Renal pelvis (tissue), 4 donors: ENCODE measurements around the gene CXCL3. TPM values are rescaled to one million over a fixed set of nuclear protein-coding genes. Genes with fewer than 3 reads are reported as not detected.

Experiments used
- DNase-seq: peaks from one replicate; pipeline ENCODE4 v3.0.0-alpha.2; 2013
- polyA plus RNA-seq, 3 donors: library from polyadenylated mRNA; unstranded; fragments of 120-200 nt; gene quantifications; one replicate each; pipeline ENCODE4 v1.2.1, GENCODE V29; 2013; ENCODE audit not compliant: insufficient read length in 3 of 3

The CXCL3 gene
- polyA plus RNA-seq, 3 donors = 0.36 TPM; not detected in 2

DNA sequence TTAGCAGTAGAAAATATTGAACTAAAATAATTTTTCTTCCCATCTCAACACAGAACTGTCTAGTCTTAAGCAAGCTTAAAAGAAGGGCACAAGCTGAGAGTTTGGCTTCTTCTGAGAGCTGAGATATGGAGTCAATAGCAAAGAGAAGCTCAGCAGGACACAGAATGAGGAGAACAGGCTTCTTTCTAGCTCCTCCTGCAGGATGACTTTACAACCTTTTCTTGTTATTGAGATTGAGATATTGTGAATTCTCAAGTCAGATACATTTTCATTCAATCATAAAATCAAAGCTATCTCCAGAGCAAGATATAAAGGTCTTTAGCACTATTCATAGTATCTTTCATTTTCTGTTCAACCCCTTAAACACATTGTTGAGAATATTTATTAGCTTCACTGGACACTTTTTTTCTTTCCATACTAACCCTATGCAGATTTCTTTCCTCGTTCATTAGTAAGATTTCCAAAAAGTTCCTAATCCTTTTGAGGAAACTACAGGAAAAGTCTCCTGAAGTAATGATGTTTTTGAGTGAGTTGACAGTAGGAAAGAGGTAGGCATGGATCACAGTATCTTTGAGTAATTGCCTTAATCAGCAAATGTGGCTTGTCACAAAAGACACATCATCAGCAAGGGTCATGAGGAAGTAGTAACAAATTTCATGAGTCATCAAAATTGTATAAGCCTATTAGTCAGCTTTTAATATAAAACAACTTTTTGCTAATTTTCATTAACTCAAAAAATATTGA, 17.8 kb upstream of the CXCL3 start:
- DNase-seq = no peak

DNA sequence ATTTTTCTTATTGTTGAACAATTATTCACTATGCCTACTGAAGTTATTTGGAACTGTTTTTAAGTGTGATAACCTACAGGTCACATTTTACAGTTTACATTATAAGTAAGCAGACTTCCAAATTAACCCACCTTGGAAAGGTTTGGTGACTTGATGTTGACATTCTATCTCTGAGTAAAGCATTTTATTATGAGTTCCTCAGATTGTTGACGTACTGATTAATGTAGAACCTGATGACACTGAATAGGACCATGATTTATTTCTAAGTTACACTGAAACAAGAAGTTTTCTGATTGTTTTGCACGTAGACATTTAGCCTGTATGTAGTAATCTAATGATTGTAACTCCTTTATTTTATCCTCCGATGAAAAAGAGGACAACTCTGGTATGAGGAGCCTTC, 17.0 kb upstream of the CXCL3 start:
- no peak for DNase-seq

DNA sequence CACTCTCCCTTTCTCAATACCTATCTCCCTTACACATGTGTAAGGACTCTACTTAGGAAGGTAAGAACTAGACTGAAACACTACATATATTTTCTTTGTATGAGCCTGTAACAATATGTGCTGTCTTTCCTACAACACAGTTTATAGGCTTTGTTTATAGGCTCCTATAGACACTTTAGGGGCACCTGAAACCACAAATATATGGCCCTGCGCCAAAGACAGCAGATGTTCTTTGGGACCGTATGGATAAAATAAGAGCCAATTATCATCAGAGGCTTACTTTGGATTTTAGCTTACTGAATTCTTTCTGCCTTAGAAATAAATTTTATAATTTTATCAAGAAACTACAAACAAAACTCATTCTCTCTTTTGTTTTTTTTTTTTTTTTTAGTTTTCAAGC, 16.6 kb upstream of the CXCL3 start:
- DNase-seq = no peak

DNA sequence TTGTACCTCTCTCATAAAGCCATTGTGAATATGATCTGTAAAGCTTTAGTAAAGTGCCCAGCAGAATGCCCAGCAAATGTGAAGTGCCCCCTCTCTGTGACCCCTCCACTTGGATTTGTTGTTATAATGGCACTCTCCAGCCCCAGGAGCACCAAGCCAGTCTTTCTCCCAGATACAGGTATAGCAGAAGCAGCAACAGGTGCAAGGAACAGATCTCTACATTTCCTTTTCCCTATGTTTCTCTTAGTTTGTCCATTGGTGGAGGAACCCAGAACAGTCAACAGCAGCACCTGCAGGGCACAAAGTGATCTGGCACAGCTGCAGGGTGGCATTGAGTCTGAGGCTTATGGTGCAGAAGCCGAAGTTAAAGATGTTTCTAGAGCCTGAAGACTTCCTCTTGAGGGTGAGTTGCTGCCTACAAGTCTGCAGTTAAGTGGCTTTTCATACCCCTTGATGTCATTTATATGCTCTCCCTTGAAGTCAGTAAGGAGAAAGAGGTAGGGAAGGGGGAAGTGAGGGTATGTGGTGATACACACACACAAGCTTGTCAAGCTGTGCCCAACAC, 16.1 kb upstream of the CXCL3 start:
- DNase-seq = no peak

DNA sequence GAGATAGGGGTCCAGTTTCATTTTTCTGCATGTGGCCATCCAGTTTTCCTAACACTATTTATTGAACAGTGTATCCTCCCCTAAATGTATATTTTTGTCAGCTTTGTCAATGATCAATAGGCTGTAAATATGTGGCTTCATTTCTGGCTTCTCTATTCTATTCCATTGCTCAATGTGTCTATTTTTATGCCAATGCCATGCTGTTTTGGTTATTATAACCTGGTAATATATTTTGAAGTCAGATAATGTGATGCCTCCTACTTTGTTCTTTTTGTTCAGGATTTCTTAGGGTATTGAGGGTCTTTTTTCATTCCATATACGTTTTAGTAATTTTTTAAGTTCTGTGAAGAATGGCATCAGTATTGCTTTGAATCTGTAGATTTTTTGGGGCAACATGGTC, 8.7 kb upstream of the CXCL3 start:
- DNase-seq = no peak

DNA sequence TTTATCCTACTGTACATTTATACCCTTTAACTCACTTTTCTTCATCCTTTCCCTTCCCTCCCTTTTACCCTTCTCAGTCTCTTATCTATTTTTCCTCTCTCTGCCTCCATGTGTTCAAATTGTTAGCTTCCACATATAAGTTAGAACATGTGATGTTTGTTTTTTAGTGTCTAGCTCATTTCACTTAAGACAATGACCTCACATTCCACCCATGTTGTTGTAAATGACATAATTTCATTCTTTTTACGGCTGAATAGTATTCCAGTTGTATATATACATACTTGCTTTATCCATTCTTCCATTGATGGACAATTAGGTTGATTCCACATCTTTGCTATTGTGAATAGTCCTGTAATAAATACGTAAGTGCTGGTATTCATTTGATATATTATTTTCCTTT, 7.3 kb upstream of the CXCL3 start:
- DNase-seq = no peak

DNA sequence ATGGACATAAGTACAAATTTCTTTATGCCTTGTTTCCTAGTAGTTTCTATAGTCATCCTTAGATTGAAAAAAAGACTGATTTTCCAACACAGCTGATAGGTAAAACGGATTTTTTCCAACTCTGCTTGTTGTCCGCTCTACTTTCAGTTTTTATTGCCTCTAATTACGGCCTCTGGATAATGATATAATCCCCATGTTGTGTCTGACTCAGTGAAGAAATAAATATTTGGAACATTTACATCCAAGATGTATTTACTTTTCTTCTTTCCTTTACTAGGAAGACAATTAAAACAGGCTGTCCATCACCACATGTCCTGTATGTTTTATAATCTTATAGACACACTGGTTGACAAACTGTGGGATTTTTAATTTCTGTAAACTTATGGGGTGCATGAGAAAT, 6.8 kb upstream of the CXCL3 start:
- no peak for DNase-seq

DNA sequence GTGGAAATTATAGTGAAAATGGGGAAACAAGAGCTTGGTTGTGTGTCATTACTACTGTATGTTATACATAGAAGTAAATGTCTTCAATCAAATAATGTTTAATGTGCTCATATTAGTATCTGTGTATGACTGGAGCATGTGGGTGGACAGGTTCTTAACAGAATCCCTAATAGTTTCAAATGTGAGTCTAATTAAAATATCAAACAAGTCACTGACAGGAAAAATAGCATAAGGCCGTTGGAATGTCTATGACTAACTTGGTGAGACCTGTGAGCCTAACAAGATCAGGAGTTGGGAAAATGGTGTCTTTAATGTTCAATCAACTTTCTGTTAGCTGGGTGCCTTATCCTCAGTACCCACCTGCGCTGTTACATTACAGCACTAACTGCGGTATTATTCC, 6.2 kb upstream of the CXCL3 start:
- no peak for DNase-seq

DNA sequence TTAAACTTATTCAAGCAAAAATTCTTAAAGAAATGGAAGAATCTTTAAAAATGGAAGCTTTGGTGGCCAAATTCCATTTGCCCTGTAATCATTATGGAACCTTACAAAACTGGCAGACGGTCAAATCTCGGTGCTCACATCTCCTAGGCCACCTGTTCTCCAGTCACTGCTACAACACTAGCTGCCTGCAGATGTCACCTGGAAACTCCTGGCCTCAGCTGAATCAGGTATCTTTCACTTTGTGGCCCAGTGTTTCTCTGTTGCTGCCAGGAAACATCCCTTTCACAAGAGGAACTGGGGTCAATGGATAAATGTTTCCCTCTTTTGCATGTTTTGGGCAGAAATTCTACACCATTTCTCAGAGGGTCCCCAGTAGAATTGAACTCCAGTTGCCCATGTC, 4.2 kb upstream of the CXCL3 start:
- DNase-seq = no peak

DNA sequence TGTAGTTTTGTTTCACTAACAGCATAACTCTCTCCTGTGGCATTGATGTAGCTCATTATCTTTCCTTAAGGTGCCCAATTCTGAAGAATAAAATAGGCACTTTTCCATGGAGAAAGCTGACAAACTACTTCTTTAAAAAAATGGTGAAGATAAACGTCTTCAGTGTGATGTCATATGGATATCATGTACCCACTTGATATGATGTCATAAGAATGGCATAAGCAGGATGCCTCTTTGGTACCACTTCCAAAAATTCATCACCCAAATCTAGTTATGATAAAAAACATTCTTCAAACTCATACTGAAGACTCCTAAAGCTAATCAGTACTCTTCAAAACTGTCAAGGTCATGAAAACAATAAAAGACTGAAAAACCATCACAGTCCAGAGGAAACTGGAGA, 2.9 kb upstream of the CXCL3 start:
- no peak for DNase-seq

DNA sequence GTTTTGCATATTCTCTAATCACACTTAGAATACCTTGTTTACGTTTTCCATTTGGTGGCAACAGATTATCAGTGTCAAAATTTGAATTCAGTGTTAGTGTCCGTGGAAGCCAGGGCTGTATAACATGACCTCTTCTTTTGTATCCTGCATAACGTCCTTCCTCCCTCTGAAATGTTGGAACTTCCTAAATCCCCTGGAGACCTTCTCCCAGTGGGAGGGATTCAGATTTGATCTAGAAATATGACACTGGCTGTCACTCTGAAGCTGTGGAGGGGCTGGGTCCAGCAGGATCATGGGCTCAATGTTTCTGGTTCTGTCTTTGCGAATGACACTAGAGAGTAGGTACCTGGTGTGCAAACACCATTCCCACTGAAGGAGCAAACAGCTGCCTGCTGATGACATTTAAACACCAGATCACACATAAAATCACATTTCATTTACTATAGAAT, 850 bp upstream of the CXCL3 start:
- DNase-seq = no peak

DNA sequence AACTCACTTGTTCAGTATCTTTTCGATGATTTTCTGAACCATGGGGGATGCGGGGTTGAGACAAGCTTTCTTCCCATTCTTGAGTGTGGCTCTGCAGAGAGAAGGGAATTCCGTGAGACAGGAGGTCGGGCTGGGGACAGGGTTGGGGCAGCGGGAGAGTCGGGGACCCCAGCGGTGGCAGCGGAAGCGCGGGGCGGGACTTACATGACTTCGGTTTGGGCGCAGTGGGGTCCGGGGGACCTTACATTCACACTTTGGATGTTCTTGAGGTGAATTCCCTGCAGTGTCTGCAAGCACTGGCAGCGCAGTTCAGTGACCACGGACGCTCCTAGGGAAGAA, 434 bp downstream of the CXCL3 start:
- DNase-seq = no peak

DNA sequence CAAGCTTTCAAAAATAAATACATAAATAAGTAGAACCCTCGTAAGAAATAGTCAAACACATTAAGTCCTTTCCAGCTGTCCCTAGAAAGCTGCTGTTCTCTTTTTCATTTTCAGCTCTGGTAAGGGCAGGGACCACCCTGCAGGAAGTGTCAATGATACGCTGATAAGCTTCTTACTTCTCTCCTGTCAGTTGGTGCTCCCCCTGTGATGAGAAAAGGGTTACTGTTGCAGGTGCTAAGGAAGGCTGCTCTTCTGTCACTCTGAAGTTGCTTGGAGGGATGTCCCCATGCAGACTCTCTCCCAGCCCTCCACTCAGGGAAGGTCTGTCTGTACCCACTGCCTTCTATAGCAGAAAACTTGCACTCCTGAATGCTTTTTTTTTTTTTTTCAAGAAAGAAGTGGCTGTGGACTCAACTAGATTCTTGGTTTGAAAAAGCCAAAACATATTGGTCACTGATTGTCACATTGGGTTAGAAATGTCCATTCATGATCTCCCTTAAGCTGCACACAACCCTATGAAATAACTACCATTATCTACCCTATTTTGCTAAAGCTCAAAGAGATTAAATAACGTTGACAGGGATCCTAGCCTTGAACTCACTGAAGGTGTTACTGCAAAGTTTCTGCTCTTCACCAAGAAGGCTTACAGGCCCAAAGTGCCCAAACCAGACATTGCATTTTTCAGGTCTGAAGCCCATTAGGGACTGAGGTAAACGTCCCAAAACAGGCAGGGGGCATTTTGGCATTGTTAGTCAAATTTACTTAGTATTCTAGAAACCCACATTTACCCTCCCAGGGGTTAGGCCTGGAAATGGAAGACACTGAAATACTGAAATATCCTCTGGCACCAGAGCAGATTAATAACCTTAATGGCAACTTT, 1.2 kb downstream of the CXCL3 start:
- no peak for DNase-seq

DNA sequence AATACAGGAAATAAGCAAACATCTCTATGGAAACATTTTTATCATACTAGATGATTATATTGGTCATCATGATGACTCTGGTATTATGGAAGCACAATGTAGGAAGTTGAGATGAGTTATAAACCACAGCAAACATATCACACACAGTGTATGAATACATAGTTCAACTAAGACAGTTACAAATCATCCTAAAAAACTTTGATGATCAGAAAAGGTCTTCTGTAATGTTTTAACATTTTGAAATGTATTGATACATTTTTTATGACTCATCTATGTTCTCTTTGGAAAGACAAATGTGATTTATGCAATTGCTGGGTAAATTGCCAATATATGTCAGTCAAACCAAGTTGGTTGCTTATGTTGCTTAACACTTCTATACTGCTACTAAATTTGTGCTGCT, 4.8 kb downstream of the CXCL3 start:
- DNase-seq = no peak

DNA sequence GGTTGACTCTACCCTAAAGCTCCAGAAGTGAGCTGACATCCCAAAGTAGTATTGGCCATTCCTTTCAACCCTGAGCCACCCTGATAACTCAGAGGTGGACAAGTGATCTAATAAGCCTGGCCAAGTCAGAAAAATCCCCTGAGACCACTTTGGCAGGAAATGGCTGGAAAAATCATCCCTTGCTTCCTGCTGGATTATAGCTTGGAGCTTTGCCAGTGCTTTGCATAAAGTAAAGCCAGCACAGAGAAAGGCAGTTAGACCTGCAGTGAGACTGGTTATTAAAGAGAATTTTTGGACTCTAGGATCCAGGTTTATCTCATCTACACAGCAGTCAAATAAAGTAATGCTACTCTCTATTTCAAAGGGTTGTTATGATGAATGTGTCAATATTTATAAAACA, 6.4 kb downstream of the CXCL3 start:
- no peak for DNase-seq

DNA sequence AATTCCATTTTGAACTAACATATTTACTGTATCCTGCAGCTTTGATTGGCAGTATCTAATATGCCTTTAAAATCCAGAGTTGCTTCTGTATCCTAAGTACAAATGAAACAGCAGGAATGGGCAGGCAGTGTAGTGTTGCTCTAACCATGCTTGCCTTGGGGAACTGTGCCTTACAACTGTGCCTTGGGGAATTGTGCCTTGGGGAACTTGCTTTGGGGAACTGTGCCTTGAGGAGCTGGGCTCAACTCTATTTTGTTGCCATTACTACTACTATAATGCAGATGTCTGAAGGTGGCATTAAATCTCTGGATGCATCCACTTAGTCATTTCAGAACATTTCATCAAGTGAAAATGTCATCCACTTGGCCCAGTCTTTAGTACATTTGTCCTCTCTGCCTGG, 6.9 kb downstream of the CXCL3 start:
- no peak for DNase-seq

DNA sequence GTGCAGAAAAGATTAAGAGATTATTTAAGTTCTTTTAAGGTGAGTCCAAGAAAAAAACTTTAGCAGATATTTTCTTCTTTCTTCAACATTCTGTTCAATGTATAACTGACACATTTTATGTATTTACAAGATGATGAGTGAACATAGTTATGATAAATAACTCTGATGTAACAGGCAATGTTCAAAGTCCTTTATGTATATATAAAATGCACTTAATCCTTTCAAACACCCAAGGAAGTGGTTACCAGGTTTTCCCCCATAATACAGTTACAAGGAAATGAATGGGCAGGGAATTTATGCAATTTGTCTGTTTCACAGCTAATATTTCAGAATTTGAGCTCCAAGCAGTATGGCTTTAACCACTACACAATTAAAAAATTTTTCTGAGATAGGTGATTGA, 8.2 kb downstream of the CXCL3 start:
- no peak for DNase-seq

DNA sequence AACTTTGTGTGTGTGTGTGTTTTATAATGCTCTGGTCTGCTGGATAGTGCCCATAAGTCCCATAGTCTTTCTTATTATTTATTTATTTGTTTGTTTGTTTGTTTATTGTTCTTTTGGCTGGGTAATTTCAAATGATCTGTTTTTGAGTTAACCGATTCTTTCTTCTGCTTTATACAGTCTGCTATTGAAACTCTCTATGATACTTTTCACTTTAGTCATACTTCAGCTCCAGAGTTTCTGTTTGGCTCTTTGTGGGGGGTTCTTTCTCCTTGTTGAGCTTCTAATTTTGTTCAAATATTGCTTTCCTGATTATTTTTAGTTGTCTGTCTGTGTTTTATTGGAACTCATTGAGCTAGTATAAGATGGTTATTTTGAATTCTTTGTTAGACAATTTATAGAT, 10.0 kb downstream of the CXCL3 start:
- no peak for DNase-seq

DNA sequence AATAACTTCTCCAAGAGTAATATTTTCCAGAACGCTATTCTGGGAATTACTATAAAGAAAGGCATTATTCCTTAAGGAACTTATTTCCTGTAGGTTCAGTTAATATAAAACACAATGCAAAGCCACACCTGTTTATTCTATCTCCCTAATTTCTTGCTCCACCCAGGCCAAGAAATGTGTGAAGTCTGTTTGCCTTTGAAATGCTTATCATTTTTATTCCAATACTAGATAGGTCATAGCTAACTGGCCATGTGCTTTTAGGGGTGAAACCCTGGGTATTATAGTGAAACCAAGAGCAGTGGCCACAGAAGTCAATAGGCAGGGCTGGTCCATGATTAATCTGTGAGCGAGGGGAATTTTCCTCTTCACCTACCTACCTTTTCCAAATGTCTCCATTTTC, 14.8 kb downstream of the CXCL3 start:
- no peak for DNase-seq

DNA sequence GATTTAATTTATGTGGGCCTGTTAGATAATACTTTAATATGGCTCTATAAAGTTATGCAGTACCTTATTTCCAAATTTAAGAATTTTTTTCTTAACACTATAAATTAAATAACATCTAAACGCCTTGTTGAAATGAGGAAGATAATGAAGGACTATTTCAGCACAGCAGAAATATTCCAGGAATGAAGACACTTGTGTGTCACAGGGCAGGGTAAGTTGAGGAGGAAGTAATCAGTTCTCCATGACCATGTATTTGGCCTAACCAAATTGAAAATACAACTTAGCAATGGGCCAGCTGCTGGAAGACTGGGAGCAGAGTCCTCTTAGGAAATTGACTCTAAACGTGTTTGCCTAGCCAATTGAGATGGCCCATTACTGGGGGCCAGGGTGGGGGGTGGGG, 16.9 kb downstream of the CXCL3 start:
- no peak for DNase-seq

DNA sequence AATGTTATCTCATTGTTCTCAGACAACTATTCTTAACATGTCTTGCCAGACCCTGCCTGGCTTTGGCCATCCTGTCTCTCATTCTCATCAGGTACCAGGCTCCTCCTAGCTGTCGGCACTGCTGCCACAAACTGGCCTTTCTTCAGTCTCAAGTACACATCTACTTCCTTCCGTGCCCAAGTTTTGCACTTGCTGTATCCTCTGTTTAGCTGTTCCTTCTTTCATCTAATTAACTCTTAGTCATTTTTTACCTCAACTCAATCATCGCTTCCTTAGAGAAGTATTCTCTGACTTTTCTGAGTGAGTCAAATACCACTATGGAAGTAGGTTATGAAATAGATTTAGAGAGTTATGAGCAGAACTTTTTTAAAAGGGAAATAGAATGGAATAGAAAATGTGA, 19.7 kb downstream of the CXCL3 start:
- no peak for DNase-seq

DNA sequence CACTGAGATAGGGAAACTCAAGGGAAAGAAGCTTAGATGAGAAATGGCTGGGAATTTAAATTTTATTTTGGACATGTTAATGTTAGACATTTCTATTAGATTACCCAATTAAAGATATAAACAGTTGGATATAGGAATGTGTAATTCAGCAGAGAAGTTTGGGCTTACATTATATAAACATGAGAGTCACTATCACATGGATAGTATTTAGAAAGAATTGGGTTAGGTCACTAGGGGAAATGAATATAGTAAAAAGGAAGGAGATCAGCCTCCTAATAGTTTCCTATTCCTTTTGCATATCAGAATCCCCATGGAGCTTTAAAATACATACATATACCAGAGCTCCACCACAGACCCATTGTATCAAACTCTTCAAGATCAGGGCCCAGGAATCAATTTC, 20.4 kb downstream of the CXCL3 start:
- no peak for DNase-seq

DNA sequence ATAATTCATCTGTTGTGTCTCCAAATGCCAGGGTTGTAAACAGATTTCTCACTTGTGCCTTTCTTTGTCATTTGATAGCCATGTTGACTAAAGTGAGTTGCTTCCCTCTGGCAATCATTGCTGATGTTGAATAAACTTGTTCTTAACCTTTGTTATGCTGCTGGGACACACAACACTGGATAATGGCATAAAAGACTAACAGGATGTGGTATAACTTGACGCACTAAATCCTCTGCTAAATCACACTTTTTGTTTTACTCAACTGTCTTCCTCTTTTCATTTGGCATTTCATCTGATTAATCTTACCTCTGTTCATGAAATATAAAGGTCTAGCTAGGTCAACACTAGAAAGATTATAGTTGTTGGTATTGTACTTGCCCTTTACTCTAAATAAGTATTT, 22.4 kb downstream of the CXCL3 start:
- no peak for DNase-seq
